Sigmoid colon (tissue), 7 donors: ENCODE measurements around the gene AHCYL2. TPM values are rescaled to one million over a fixed set of nuclear protein-coding genes. Genes with fewer than 3 reads are reported as not detected.

Source experiments
- DNase-seq: peaks from one replicate; pipeline ENCODE4 v3.0.0-alpha.2; 2019
- H3K27ac ChIP-seq, 4 donors: fragments of 200-600 bp; sonication (generic); one replicate each; pipeline ENCODE4 v1.5.1; 2016 to 2019; ENCODE audit warnings: mild to moderate bottlenecking in 1 of 4
- H3K27me3 ChIP-seq, 3 donors: fragments of 200-600 bp; sonication (generic); one replicate each; pipeline ENCODE4 v1.5.1; 2019; ENCODE audit warnings: mild to moderate bottlenecking in 1 of 3
- H3K36me3 ChIP-seq, 4 donors: fragments of 200-600 bp; sonication (generic); one replicate each; pipeline ENCODE4 v1.5.1; 2016 to 2019
- H3K4me1 ChIP-seq, 4 donors: fragments of 200-600 bp; sonication (generic); one replicate each; pipeline ENCODE4 v1.5.1; 2017 to 2019
- H3K4me3 ChIP-seq, 4 donors: fragments of 200-600 bp; sonication (generic); one replicate each; pipeline ENCODE4 v1.5.1; 2017 to 2019; ENCODE audit warnings: mild to moderate bottlenecking in 2 of 4, moderate library complexity in 1 of 4
- H3K9me3 ChIP-seq, 4 donors: fragments of 200-600 bp in 3 of 4; sonication (generic) in 3 of 4; one replicate each; pipeline versions ENCODE4 v1.5.1 to v1.6.1; 2013 to 2019
- EP300 ChIP-seq, 4 donors: sonication (generic); formaldehyde crosslinking; IDR thresholded peaks; one replicate each; pipeline ENCODE4 v1.6.1; 2017; ENCODE audit warnings: antibody characterized with exemption in 4 of 4
- POLR2A ChIP-seq, 2 donors: fragments of 450-650 bp; IDR thresholded peaks; one replicate each; pipeline ENCODE4 v1.6.1; 2016; ENCODE audit warnings: antibody characterized with exemption in 2 of 2, mild to moderate bottlenecking in 2 of 2, moderate library complexity in 2 of 2
- POLR2AphosphoS5 ChIP-seq, 4 donors: sonication (generic); formaldehyde crosslinking; IDR thresholded peaks; one replicate each; pipeline ENCODE4 v1.6.1; 2017; ENCODE audit warnings: antibody characterized with exemption in 4 of 4
- WGBS, 2 donors: extraction: QIAGEN DNeasy Blood & Tissue Kit; methylation state at CpG; one replicate each; pipeline ENCODE4 v1.1.7; 2013; 5-methylcytosine and 5-hydroxymethylcytosine counted together
- intact Hi-C: fragments of 100-400 bp; cut with DNase I; formaldehyde crosslinking; loops from one replicate; pipeline ENCODE4 v1.15.1; 2023
- polyA plus RNA-seq, 3 donors: library from polyadenylated mRNA; stranded (reverse); fragments of 200-250 nt; gene quantifications; one replicate each; pipeline ENCODE4 v1.2.3, GENCODE V29; 2013
- total RNA-seq, 4 donors: library from RNA; depleted of rRNA; stranded (reverse); fragments of >200 nt; gene quantifications; one replicate each; pipeline ENCODE4 v1.1.0, GENCODE V29; 2016
- TF ChIP-seq, protein P1 (sequence below), 4 experiments: fragments of 450-650 bp in 3 of 4; fragments of 200-600 bp in 1 of 4; IDR thresholded peaks; one replicate each; pipeline ENCODE4 v1.5.1; 2016 to 2019; ENCODE audit warnings: antibody characterized with exemption in 4 of 4, mild to moderate bottlenecking in 3 of 4, moderate library complexity in 2 of 4
- donor health status: healthy with polysubstance abuse.
- donor health status: Bipolar disorder and iron deficiency.
- donor health status: healthy.

Gene AHCYL2
- total and polyA plus RNA-seq, 7 donors: 12.5 to 219 (median 16.8) TPM

DNA sequence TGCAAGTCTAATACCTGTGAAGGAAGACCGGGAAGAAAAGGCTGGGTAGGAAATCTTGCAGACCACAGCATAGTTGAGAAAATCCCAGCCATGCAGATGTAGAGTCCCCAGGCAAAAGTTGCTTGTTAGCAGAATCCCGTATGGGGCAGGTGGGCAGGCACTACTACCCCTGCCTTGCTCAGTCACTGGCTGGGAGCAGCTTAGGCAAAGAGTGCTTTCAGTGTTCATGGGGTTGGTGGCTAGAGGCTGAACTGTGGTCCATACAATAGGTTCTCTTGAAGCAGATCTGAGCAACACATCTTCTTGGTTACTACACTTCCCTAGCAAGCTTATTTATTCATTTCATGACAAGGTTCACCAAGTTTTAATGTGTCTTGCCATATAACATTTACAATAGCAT lies 92.6 kb downstream of the AHCYL2 start:
- no peak for TF ChIP-seq POLR2A (IDR thresholded peaks at IDR 0.05)
- no peak for TF ChIP-seq POLR2AphosphoS5 (IDR thresholded peaks at IDR 0.05)
- TF ChIP-seq, protein P1, sequence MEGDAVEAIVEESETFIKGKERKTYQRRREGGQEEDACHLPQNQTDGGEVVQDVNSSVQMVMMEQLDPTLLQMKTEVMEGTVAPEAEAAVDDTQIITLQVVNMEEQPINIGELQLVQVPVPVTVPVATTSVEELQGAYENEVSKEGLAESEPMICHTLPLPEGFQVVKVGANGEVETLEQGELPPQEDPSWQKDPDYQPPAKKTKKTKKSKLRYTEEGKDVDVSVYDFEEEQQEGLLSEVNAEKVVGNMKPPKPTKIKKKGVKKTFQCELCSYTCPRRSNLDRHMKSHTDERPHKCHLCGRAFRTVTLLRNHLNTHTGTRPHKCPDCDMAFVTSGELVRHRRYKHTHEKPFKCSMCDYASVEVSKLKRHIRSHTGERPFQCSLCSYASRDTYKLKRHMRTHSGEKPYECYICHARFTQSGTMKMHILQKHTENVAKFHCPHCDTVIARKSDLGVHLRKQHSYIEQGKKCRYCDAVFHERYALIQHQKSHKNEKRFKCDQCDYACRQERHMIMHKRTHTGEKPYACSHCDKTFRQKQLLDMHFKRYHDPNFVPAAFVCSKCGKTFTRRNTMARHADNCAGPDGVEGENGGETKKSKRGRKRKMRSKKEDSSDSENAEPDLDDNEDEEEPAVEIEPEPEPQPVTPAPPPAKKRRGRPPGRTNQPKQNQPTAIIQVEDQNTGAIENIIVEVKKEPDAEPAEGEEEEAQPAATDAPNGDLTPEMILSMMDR (IDR thresholded peaks at IDR 0.05): no peak
- TF ChIP-seq EP300 (IDR thresholded peaks at IDR 0.05): no peak

DNA sequence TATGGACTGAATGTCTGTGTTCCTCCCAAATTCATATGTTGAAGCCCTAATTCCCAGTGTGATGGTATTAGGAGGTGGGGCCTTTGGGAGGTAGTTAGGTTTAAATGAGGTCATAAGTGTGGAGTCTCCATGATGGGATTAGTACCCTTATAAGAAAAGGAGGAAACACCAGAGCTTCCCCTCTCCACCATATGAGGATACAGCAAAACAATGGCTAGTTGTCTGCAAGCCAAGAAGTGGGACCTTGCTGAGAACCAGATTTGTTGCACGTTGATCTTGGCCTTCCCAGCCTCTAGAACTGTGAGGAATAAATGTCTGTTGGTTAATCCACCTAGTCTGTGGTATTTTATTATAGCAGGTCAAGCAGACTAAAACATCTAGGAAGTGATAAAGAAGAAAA lies 102.2 kb downstream of the AHCYL2 start:
- Histone ChIP-seq H3K27ac (no peak overlapping the region), H3K9me3 (peaks cover 0 to 2% (median 0%) of the 10 kb centered on the region in 4 donors)
- 81 to 88% methylated on average over 1 of the region's 1 CpG for WGBS, 2 donors

More for the DNA sequence above, 92.6 kb downstream of the AHCYL2 start:
- H3K36me3 ChIP-seq: no peaks in the 10 kb centered on the region
- no peak for DNase-seq
- 70 to 87% methylated on average over 2 of the region's 2 CpGs for WGBS, 2 donors
- H3K9me3 ChIP-seq: no peaks in the 10 kb centered on the region
- H3K27me3 ChIP-seq: no peaks in the 10 kb centered on the region
- H3K27ac ChIP-seq: no peak overlapping the region
- no peak overlapping the region for H3K4me3 ChIP-seq
- intact Hi-C loops: no loop called here
- peaks cover 0 to 3% (median 0%) of the 10 kb centered on the region in 4 donors for H3K4me1 ChIP-seq

DNA sequence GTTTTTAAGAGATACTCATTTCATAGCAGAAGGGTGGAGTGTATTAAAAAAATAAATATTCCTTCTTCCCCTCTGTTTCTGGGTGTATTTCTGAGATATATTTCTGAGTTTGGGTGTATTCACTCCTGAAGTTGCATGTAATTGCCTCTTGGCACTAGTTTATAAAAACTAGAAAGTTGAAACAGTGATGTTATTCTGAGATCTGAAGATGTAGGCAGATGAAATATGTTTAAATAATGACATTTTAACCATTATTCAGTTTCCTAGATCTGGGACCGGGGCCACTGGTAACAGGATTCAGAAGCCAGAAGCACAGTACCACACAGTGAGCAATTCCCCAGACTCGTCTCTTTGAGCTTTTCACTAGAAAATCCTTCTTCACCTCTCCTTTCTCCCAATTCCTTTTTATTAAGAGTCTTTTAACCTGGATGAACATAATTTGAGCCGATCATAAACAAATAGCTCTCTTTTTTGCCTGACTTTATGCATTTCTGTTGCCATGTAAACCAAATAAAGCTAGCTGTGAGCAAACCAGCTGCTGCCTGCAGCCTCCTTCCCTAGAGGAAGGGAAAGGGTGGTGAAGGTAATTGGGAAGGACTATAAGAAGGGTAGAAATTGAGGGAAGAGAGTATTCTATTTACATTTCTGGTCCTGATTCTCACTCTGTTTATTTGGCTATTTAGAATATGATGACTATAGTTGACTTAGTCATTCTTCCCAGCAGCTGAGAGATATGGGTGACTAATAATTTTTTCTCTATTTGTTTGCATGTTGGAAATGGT lies 107.6 kb downstream of the AHCYL2 start:
- Histone ChIP-seq H3K27ac (no peak overlapping the region), H3K9me3 (no peaks in the 10 kb centered on the region), H3K4me3 (no peak overlapping the region), H3K27me3 (no peaks in the 10 kb centered on the region), H3K36me3 (no peaks in the 10 kb centered on the region), H3K4me1 (no peaks in the 10 kb centered on the region)
- 74 to 89% methylated on average over 3 of the region's 3 CpGs for WGBS, 2 donors
- TF ChIP-seq POLR2A (IDR thresholded peaks at IDR 0.05) (no peak), EP300 (IDR thresholded peaks at IDR 0.05) (no peak), POLR2AphosphoS5 (IDR thresholded peaks at IDR 0.05) (no peak)
- TF ChIP-seq, protein P1 (IDR thresholded peaks at IDR 0.05): no peak
- intact Hi-C loops: no loop called here
- no peak for DNase-seq

More for the DNA sequence above, 102.2 kb downstream of the AHCYL2 start:
- no peaks in the 10 kb centered on the region for H3K4me1 ChIP-seq
- no peaks in the 10 kb centered on the region for H3K27me3 ChIP-seq
- no peaks in the 10 kb centered on the region for H3K36me3 ChIP-seq
- DNase-seq: no peak
- H3K4me3 ChIP-seq: no peak overlapping the region
- TF ChIP-seq, protein P1 (IDR thresholded peaks at IDR 0.05): no peak
- TF ChIP-seq POLR2AphosphoS5 (IDR thresholded peaks at IDR 0.05): no peak
- no peak for TF ChIP-seq POLR2A (IDR thresholded peaks at IDR 0.05)
- TF ChIP-seq EP300 (IDR thresholded peaks at IDR 0.05): no peak
- intact Hi-C loops: no loop called here

DNA sequence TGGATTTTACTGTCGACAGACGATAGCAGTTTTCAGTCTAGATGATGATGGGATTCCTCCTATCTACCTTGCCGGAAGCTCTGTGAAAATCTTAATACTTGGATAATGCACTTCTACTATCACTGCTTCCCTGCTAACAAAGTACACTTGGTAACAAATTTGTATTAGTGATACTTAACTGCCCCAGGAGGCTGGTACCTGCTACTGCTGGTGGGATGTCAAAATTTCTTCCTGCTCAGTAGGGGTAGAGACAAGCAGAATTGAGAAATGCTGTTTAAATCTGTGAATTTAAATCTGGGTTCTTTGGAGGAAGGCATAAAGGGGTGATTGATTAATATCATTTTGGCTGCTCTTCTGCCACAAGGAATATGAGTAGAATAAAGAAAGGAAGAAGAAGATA lies 109.6 kb downstream of the AHCYL2 start:
- no peaks in the 10 kb centered on the region for H3K27me3 ChIP-seq
- DNase-seq: no peak
- no peak overlapping the region for H3K27ac ChIP-seq
- H3K4me1 ChIP-seq: no peaks in the 10 kb centered on the region
- intact Hi-C loops: no loop called here
- H3K9me3 ChIP-seq: no peaks in the 10 kb centered on the region
- no peaks in the 10 kb centered on the region for H3K36me3 ChIP-seq
- WGBS, 2 donors: 96 to 99% methylated on average over 3 of the region's 3 CpGs
- no peak overlapping the region for H3K4me3 ChIP-seq
- TF ChIP-seq EP300 (IDR thresholded peaks at IDR 0.05) (no peak), POLR2A (IDR thresholded peaks at IDR 0.05) (no peak), POLR2AphosphoS5 (IDR thresholded peaks at IDR 0.05) (no peak)
- TF ChIP-seq, protein P1 (IDR thresholded peaks at IDR 0.05): no peak
